ENCODE results near the gene BMPR2. TPM values are rescaled to one million over a fixed set of nuclear protein-coding genes. Genes with fewer than 3 reads are reported as not detected.
"Not testable (repeated sequence)": the region's sequence is repeated elsewhere in the genome, so short reads cannot be mapped to it uniquely, and the experiment has no call there.

The BMPR2 gene
- total RNA-seq, 2 experiments from 2014 or later = 8.3 TPM

DNA sequence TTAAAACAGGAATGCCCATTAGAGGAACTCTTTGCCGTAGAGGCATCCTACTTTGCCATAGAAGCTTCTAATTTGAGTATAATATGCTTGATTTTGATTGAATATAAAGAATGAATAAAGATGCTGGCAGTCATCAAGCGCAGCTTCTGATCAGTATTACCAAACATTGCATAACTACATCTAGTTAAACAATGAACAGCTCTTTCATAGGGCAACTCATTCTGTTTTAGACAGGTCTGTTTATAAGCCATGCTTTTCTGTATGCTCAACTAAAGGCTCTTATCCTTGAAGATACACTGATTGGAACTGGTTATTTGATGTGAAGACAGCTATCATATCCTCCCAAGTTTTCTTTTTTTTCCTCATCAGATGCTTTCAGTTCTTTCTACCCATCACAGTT lies 136.0 kb downstream of the BMPR2 start:
- no peak overlapping the region for H3K4me3 Mint-ChIP-seq
- H3K27me3 Mint-ChIP-seq = no peaks in the 10 kb centered on the region
- DNase-seq = no peak
- no peak overlapping the region for H3K27ac Mint-ChIP-seq
- no peaks in the 10 kb centered on the region for H3K9me3 Mint-ChIP-seq
- peaks cover 4% of the 10 kb centered on the region for H3K36me3 Mint-ChIP-seq
- peaks cover 5% of the 10 kb centered on the region for H3K4me1 Mint-ChIP-seq

- Mint-ChIP-seq H3K4me3 (no peak overlapping the region), H3K27ac (no peak overlapping the region), H3K36me3 (peaks cover 7% of the 10 kb centered on the region), H3K4me1 (peaks cover 5% of the 10 kb centered on the region), H3K9me3 (no peaks in the 10 kb centered on the region), H3K27me3 (no peaks in the 10 kb centered on the region)
- DNase-seq = no peak
These were observed 138.6 kb downstream of the BMPR2 start for GRCh38 chr2:202514732-202515131.

- Mint-ChIP-seq H3K27ac (no peak overlapping the region), H3K36me3 (peaks cover 26% of the 10 kb centered on the region), H3K27me3 (no peaks in the 10 kb centered on the region), H3K4me1 (no peaks in the 10 kb centered on the region), H3K4me3 (no peak overlapping the region), H3K9me3 (peaks cover 1% of the 10 kb centered on the region)
- DNase-seq = no peak
These were observed 143.3 kb downstream of the BMPR2 start for GRCh38 chr2:202519453-202519852.

DNA sequence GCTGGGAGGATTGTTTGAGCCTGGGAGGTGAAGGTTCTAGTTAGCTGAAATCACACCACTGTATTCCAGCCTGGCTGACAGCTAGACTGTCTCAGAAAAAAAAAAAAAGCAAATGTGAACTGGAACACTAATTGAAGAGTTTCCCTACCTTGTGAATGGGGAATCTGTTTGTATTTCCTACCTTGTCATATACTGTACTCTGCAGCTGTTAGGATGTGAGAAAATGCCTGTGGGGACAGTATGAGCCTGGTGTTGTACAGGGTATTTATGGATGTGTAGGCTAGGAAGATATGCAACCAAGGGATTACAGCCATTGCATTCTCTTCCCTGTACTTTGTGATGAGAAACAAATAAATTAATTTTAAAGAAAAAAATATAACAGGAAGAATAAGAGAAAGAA lies 145.3 kb downstream of the BMPR2 start:
- H3K9me3 Mint-ChIP-seq = peaks cover 1% of the 10 kb centered on the region
- no peaks in the 10 kb centered on the region for H3K4me1 Mint-ChIP-seq
- no peak for DNase-seq
- H3K27me3 Mint-ChIP-seq = no peaks in the 10 kb centered on the region
- H3K36me3 Mint-ChIP-seq = peaks cover 26% of the 10 kb centered on the region
- H3K27ac Mint-ChIP-seq = no peak overlapping the region
- no peak overlapping the region for H3K4me3 Mint-ChIP-seq

DNA sequence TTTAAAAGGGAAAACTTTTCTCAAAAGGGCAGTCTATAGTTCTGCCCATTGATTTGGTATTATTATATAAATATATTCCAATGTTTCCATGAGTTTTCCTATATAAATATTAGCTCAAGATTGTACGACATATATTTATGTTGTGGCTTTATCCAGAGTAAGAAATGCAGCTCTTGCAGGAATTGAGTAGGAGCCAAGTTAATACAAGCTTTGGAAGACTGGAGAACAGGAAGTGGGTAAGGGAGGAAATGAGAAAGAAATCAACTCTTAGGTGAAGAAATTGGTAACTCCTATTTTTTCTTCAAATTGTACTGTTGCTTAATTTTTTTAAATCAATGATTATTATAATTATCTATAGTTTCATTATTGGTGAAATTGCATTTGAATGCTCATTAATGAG lies 153.3 kb downstream of the BMPR2 start:
- Mint-ChIP-seq H3K27ac (no peak overlapping the region), H3K4me1 (peaks cover 19% of the 10 kb centered on the region)

GRCh38 chr2:202530038-202530437 lies 153.9 kb downstream of the BMPR2 start:
- no peak for DNase-seq

More for the DNA sequence above, 153.3 kb downstream of the BMPR2 start:
- Mint-ChIP-seq H3K27me3 (no peaks in the 10 kb centered on the region), H3K4me3 (no peak overlapping the region), H3K36me3 (peaks cover 3% of the 10 kb centered on the region), H3K9me3 (no peaks in the 10 kb centered on the region)
- DNase-seq = no peak

DNA sequence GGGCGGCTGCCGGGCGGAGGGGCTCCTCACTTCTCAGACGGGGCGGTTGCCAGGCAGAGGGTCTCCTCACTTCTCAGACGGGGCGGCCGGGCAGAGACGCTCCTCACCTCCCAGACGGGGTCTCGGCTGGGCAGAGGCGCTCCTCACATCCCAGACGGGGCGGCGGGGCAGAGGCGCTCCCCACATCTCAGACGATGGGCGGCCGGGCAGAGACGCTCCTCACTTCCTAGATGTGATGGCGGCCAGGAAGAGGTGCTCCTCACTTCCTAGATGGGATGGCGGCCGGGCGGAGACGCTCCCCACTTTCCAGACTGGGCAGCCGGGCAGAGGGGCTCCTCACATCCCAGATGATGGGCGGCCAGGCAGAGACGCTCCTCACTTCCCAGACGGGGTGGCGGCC lies 159.2 kb downstream of the BMPR2 start:
- not testable (repeated sequence) for H3K4me3 Mint-ChIP-seq, DNase-seq, H3K27me3 Mint-ChIP-seq, H3K9me3 Mint-ChIP-seq, H3K27ac Mint-ChIP-seq, H3K36me3 Mint-ChIP-seq, H3K4me1 Mint-ChIP-seq

More at GRCh38 chr2:202530038-202530437, 153.9 kb downstream of the BMPR2 start:
- no peaks in the 10 kb centered on the region for H3K27me3 Mint-ChIP-seq
- peaks cover 3% of the 10 kb centered on the region for H3K36me3 Mint-ChIP-seq
- peaks cover 19% of the 10 kb centered on the region for H3K4me1 Mint-ChIP-seq
- peak overlapping the region; percentile 34 for H3K4me3 Mint-ChIP-seq
- H3K27ac Mint-ChIP-seq = peak overlapping the region; percentile 16
- no peaks in the 10 kb centered on the region for H3K9me3 Mint-ChIP-seq

- H3K4me3 Mint-ChIP-seq = no peak overlapping the region
- H3K4me1 Mint-ChIP-seq = peaks cover 8% of the 10 kb centered on the region
- no peak for DNase-seq
- H3K27me3 Mint-ChIP-seq = no peaks in the 10 kb centered on the region
- H3K9me3 Mint-ChIP-seq = no peaks in the 10 kb centered on the region
- no peaks in the 10 kb centered on the region for H3K36me3 Mint-ChIP-seq
- no peak overlapping the region for H3K27ac Mint-ChIP-seq
These were observed 165.0 kb downstream of the BMPR2 start for GRCh38 chr2:202541137-202541536.

DNA sequence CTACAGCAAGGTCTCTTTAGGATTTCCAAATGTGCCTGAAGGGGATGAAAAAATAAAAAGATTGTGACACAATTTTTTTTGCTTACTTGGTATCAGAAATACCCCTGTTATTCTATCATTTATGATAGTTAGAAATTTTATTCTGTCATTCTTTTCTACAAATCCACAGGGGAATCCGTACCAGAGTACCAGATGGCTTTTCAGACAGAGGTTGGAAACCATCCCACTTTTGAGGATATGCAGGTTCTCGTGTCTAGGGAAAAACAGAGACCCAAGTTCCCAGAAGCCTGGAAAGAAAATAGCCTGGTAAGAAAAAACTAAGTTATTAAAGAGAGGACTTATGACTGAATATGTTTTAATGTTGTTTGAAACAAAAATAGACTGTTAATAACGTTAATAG lies 166.0 kb downstream of the BMPR2 start:
- DNase-seq = no peak
- no peaks in the 10 kb centered on the region for H3K27me3 Mint-ChIP-seq
- H3K27ac Mint-ChIP-seq = no peak overlapping the region
- no peaks in the 10 kb centered on the region for H3K9me3 Mint-ChIP-seq
- peaks cover 8% of the 10 kb centered on the region for H3K4me1 Mint-ChIP-seq
- H3K4me3 Mint-ChIP-seq = no peak overlapping the region
- no peaks in the 10 kb centered on the region for H3K36me3 Mint-ChIP-seq

DNA sequence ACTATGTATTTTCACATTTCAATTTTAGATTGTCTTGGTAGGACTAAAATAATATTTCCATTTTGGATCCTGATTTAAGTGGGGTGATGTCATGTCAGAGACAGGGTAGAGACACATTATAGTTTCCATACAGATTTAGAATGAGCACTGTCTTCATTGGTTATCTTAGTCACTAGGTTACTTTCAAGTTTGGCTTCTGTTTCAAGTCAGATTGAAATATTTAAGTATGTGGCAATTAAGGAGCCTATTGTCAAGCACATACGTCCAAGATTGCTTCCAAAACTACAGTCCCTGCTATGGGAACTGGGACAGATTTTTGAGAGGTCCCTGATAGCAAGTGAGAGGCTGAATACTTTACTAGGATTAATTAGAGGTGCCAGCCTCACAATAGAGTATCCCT lies 169.4 kb downstream of the BMPR2 start:
- Mint-ChIP-seq H3K4me1 (peaks cover 8% of the 10 kb centered on the region), H3K27ac (no peak overlapping the region), H3K4me3 (no peak overlapping the region), H3K27me3 (no peaks in the 10 kb centered on the region), H3K9me3 (no peaks in the 10 kb centered on the region), H3K36me3 (no peaks in the 10 kb centered on the region)
- DNase-seq = no peak

DNA sequence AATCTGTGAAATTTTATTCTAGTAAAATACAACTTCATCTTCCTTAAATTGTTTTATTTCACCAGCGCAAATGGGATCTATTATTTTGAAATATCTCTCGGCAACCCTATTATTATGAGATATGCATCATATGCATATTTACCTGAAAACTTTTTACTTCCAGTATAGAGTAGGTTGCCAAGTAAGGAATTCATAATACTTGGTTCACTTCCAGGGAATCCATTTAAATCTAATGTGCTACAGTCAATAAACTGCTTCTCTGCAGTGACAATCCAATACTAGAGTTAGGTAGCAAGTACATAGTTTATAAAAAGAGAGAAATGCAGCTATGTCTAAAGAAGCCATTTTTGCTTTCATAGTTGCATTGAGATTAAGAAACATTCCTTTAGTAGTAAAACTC lies 169.8 kb downstream of the BMPR2 start:
- no peaks in the 10 kb centered on the region for H3K9me3 Mint-ChIP-seq
- no peak overlapping the region for H3K27ac Mint-ChIP-seq
- no peak overlapping the region for H3K4me3 Mint-ChIP-seq
- H3K4me1 Mint-ChIP-seq = peaks cover 8% of the 10 kb centered on the region
- no peaks in the 10 kb centered on the region for H3K27me3 Mint-ChIP-seq
- no peaks in the 10 kb centered on the region for H3K36me3 Mint-ChIP-seq
- DNase-seq = no peak

GRCh38 chr2:202546499-202547141 lies 170.5 kb downstream of the BMPR2 start:
- not testable (repeated sequence) for DNase-seq, H3K27me3 Mint-ChIP-seq, H3K4me1 Mint-ChIP-seq, H3K36me3 Mint-ChIP-seq, H3K27ac Mint-ChIP-seq, H3K9me3 Mint-ChIP-seq, H3K4me3 Mint-ChIP-seq

DNA sequence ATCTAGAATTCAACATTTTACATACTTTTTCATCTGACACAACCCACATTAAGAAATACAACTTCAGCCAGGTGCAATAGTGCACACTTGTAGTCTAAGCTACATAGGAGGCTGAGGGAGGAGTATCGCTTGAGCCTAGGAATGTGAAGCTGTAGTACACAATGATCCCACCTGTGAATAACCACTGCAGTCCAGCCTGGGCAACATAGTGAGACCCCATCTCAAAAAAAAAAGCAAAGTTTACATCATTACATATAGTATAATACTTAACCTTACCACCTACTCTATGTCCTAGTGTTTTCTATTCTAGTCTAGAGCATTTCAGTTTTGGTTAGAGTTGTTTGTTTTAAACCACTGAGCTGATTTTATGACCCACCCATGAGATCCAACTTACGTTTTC lies 172.1 kb downstream of the BMPR2 start:
- Mint-ChIP-seq H3K4me1 (peaks cover 8% of the 10 kb centered on the region), H3K27me3 (no peaks in the 10 kb centered on the region), H3K27ac (no peak overlapping the region), H3K4me3 (no peak overlapping the region), H3K36me3 (no peaks in the 10 kb centered on the region), H3K9me3 (no peaks in the 10 kb centered on the region)
- no peak for DNase-seq

- H3K27me3 Mint-ChIP-seq, H3K4me3 Mint-ChIP-seq, H3K9me3 Mint-ChIP-seq, H3K36me3 Mint-ChIP-seq, H3K4me1 Mint-ChIP-seq, H3K27ac Mint-ChIP-seq, DNase-seq: not testable (repeated sequence)
These were observed 174.9 kb downstream of the BMPR2 start for GRCh38 chr2:202551000-202551399.

GRCh38 chr2:202555356-202555755 lies 179.2 kb downstream of the BMPR2 start:
- Mint-ChIP-seq H3K9me3 (no peaks in the 10 kb centered on the region), H3K4me1 (peaks cover 13% of the 10 kb centered on the region), H3K27ac (no peak overlapping the region), H3K36me3 (peaks cover 8% of the 10 kb centered on the region), H3K27me3 (no peaks in the 10 kb centered on the region), H3K4me3 (no peak overlapping the region)
- peak; percentile 12 for DNase-seq

DNA sequence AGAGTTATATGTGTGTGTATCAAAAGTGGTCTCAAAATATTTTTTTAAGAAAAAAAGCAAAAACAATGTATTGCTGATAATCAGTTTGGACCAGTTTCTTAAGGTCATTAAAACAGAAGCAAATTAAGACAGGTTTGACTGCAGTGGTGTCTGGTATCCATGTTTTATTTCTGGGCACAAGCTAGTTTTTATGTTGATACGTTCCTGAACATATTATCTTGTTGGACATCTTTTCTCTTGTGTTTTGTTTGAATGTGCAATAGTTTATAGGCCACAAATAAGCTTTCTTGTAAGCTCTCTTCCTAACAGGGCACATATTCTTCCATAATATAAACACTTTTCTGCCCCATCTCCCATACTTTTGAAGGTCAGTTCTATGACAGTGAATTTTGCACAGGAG lies 184.1 kb downstream of the BMPR2 start:
- DNase-seq = no peak

More for the DNA sequence above, 184.1 kb downstream of the BMPR2 start:
- H3K27me3 Mint-ChIP-seq = no peaks in the 10 kb centered on the region
- H3K27ac Mint-ChIP-seq = no peak overlapping the region
- H3K4me3 Mint-ChIP-seq = no peak overlapping the region
- peaks cover 14% of the 10 kb centered on the region for H3K4me1 Mint-ChIP-seq
- no peaks in the 10 kb centered on the region for H3K9me3 Mint-ChIP-seq
- H3K36me3 Mint-ChIP-seq = peaks cover 6% of the 10 kb centered on the region
